Stomach (tissue), 4 donors: ENCODE data around the gene NFATC1.

Experiments used
- EP300 ChIP-seq: sonication (generic); formaldehyde crosslinking; IDR thresholded peaks from one replicate; pipeline ENCODE4 v1.6.1; 2017; ENCODE audit warnings: antibody characterized with exemption
- POLR2A ChIP-seq, 4 donors: fragments of 450-650 bp; IDR thresholded peaks; one replicate each; pipeline ENCODE4 v1.6.1; 2016; ENCODE audit warnings: antibody characterized with exemption in 4 of 4, control low read depth in 2 of 4, mild to moderate bottlenecking in 1 of 4, moderate library complexity in 1 of 4
- POLR2AphosphoS5 ChIP-seq, 3 donors: sonication (generic); formaldehyde crosslinking; IDR thresholded peaks; one replicate each; pipeline ENCODE4 v1.6.1; 2016; ENCODE audit warnings: antibody characterized with exemption in 3 of 3
- TF ChIP-seq, protein P1 (sequence below), 7 experiments: fragments of 450-650 bp in 4 of 7; fragments of 200-600 bp in 3 of 7; sonication (generic) in 3 of 7; IDR thresholded peaks; one replicate each; pipeline ENCODE4 v1.5.1; 2016 to 2019; ENCODE audit warnings: antibody characterized with exemption in 7 of 7, control low read depth in 2 of 7, mild to moderate bottlenecking in 1 of 7

DNA sequence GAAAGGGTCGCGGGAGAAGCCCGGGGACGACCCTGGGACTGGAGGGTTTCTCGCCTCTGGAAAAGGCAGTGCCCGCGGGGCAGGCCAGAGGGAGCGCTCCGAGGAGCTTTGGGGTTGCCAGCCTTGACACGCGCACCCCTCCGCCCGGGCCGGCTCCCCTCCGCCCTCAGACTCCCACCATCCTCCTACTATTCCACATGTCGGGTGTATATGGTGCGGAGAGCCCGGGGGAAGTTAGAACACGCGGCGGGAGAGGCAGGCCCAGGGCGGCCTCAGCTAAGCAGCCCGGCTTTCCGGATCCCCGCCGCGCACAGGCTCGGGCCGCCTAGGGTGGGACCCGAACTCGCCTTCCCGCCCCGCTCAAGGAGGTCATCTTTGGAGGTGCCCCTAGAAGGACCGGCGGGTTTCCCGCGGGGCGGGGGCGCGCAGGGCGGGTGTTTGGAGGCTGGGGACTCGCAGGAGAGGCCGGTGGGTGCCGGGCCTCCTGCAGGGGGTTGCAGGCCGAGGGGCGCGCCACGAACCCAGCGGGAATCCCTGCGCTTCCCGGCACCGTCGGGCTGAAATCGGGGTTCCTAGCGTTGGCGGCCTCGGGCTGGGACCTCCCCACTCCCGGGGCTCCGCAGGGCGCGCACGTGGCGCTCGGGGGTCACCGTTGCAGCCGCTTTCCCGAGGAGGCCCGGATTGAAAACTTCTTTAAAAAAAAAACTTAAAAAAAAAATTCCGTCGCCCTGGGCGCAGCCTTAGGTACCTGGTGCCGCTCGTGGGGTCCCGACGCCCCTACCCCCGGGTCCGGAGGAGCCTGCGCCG, 3.7 kb downstream of the NFATC1 start:
- TF ChIP-seq POLR2A (IDR thresholded peaks at IDR 0.05) (no peak), EP300 (no peak), POLR2AphosphoS5 (IDR thresholded peaks at IDR 0.05) (no peak)
- TF ChIP-seq, protein P1, sequence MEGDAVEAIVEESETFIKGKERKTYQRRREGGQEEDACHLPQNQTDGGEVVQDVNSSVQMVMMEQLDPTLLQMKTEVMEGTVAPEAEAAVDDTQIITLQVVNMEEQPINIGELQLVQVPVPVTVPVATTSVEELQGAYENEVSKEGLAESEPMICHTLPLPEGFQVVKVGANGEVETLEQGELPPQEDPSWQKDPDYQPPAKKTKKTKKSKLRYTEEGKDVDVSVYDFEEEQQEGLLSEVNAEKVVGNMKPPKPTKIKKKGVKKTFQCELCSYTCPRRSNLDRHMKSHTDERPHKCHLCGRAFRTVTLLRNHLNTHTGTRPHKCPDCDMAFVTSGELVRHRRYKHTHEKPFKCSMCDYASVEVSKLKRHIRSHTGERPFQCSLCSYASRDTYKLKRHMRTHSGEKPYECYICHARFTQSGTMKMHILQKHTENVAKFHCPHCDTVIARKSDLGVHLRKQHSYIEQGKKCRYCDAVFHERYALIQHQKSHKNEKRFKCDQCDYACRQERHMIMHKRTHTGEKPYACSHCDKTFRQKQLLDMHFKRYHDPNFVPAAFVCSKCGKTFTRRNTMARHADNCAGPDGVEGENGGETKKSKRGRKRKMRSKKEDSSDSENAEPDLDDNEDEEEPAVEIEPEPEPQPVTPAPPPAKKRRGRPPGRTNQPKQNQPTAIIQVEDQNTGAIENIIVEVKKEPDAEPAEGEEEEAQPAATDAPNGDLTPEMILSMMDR (IDR thresholded peaks at IDR 0.05) = no peak
